ENCODE data around the gene PTPRM. TPM values are rescaled to one million over a fixed set of nuclear protein-coding genes. Genes with fewer than 3 reads are reported as not detected.

Gene PTPRM
- total RNA-seq, 1 donor = 84.7 TPM

DNA sequence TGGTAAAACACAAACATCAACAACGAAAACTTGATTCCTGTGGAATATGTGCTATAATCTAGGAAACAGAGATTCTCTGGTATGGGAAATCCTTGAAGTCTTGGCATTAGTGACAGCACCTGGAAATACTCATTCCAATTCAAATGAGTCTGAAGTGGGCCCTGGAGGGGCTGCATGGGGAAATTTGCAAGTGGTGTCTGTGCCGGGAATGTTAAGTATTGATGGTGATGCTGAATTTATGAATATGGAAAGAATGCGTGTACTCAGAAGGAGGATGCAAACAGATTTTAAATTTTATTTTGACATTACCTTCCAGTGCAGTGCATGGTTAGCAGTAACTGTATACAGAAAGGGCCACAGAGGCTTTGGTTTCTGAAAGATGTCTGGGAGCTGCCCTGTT, 37.2 kb downstream of the PTPRM start:
- no peak for DNase-seq (ENCODE audit: insufficient read length, low spot score, missing footprints)
- H2AFZ ChIP-seq (ENCODE audit: low read length) = no peak overlapping the region
- no peaks in the 10 kb centered on the region for H3K9me3 ChIP-seq (ENCODE audit: low read depth, low read length)
- H3K4me3 ChIP-seq (ENCODE audit: insufficient read depth, low read length) = no peak overlapping the region
- no peaks in the 10 kb centered on the region for H3K27me3 ChIP-seq (ENCODE audit: insufficient read depth, low read length)
- H3K36me3 ChIP-seq (ENCODE audit: insufficient read depth, low read length) = no peaks in the 10 kb centered on the region
- H3K79me2 ChIP-seq (ENCODE audit: insufficient read depth, low read length) = peaks cover 59% of the 10 kb centered on the region
- TF ChIP-seq, protein P1, sequence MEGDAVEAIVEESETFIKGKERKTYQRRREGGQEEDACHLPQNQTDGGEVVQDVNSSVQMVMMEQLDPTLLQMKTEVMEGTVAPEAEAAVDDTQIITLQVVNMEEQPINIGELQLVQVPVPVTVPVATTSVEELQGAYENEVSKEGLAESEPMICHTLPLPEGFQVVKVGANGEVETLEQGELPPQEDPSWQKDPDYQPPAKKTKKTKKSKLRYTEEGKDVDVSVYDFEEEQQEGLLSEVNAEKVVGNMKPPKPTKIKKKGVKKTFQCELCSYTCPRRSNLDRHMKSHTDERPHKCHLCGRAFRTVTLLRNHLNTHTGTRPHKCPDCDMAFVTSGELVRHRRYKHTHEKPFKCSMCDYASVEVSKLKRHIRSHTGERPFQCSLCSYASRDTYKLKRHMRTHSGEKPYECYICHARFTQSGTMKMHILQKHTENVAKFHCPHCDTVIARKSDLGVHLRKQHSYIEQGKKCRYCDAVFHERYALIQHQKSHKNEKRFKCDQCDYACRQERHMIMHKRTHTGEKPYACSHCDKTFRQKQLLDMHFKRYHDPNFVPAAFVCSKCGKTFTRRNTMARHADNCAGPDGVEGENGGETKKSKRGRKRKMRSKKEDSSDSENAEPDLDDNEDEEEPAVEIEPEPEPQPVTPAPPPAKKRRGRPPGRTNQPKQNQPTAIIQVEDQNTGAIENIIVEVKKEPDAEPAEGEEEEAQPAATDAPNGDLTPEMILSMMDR (IDR thresholded peaks at IDR 0.05; ENCODE audit: extremely low read depth, low read depth, low read length) = no peak
- no peak overlapping the region for H3K4me2 ChIP-seq (ENCODE audit: insufficient read depth, low read length)
- peaks cover 26% of the 10 kb centered on the region for H3K4me1 ChIP-seq (ENCODE audit: insufficient read depth, low read length)
- no peak overlapping the region for H3K27ac ChIP-seq (ENCODE audit: low read depth, low read length)
- peaks cover 9% of the 10 kb centered on the region for H4K20me1 ChIP-seq (ENCODE audit: insufficient read depth, low read length)

DNA sequence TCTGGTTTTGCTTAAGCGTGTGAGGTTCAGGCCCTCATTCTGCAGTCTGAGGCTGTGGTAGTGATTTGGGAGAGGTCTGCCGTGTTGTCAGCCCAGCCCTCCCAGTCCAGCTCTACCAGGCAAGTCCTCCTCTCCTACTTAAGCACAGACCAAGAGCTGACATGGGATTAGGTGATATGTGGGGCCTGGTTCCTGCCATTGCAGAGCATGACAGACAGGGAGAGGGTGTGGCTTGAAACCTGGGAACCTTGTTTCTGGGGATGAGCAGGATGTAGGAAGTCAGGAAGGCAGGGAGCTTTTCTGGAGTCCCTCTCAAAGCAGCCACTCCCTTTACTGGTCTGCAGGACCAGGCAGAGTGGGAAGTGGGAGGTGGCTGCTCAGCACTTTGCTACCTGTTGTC, 38.6 kb downstream of the PTPRM start:
- Histone ChIP-seq H3K36me3 (ENCODE audit: insufficient read depth, low read length) (no peaks in the 10 kb centered on the region), H2AFZ (ENCODE audit: low read length) (no peak overlapping the region), H3K79me2 (ENCODE audit: insufficient read depth, low read length) (peaks cover 57% of the 10 kb centered on the region), H3K4me1 (ENCODE audit: insufficient read depth, low read length) (peaks cover 30% of the 10 kb centered on the region), H3K27ac (ENCODE audit: low read depth, low read length) (no peak overlapping the region), H3K9me3 (ENCODE audit: low read depth, low read length) (no peaks in the 10 kb centered on the region), H3K4me2 (ENCODE audit: insufficient read depth, low read length) (no peak overlapping the region), H3K4me3 (ENCODE audit: insufficient read depth, low read length) (no peak overlapping the region), H3K27me3 (ENCODE audit: insufficient read depth, low read length) (no peaks in the 10 kb centered on the region), H4K20me1 (ENCODE audit: insufficient read depth, low read length) (peaks cover 5% of the 10 kb centered on the region)
- TF ChIP-seq, protein P1 (IDR thresholded peaks at IDR 0.05; ENCODE audit: extremely low read depth, low read depth, low read length) = no peak
- no peak for DNase-seq (ENCODE audit: insufficient read length, low spot score, missing footprints)

GRCh38 chr18:7607540-7608173, 40.5 kb downstream of the PTPRM start:
- no peak overlapping the region for H2AFZ ChIP-seq (ENCODE audit: low read length)
- H3K36me3 ChIP-seq (ENCODE audit: insufficient read depth, low read length) = no peaks in the 10 kb centered on the region
- H3K27ac ChIP-seq (ENCODE audit: low read depth, low read length) = peak overlapping the region; percentile 81
- no peaks in the 10 kb centered on the region for H4K20me1 ChIP-seq (ENCODE audit: insufficient read depth, low read length)
- H3K79me2 ChIP-seq (ENCODE audit: insufficient read depth, low read length) = peaks cover 67% of the 10 kb centered on the region
- no peaks in the 10 kb centered on the region for H3K9me3 ChIP-seq (ENCODE audit: low read depth, low read length)
- no peak for DNase-seq (ENCODE audit: insufficient read length, low spot score, missing footprints)
- TF ChIP-seq, protein P1 (IDR thresholded peaks at IDR 0.05; ENCODE audit: extremely low read depth, low read depth, low read length) = no peak
- peaks cover 23% of the 10 kb centered on the region for H3K4me1 ChIP-seq (ENCODE audit: insufficient read depth, low read length)
- no peaks in the 10 kb centered on the region for H3K27me3 ChIP-seq (ENCODE audit: insufficient read depth, low read length)
- peak overlapping the region; percentile 50 for H3K4me2 ChIP-seq (ENCODE audit: insufficient read depth, low read length)
- no peak overlapping the region for H3K4me3 ChIP-seq (ENCODE audit: insufficient read depth, low read length)

- H3K36me3 ChIP-seq (ENCODE audit: insufficient read depth, low read length) = no peaks in the 10 kb centered on the region
- no peaks in the 10 kb centered on the region for H4K20me1 ChIP-seq (ENCODE audit: insufficient read depth, low read length)
- peaks cover 69% of the 10 kb centered on the region for H3K79me2 ChIP-seq (ENCODE audit: insufficient read depth, low read length)
- H3K27me3 ChIP-seq (ENCODE audit: insufficient read depth, low read length) = no peaks in the 10 kb centered on the region
- no peaks in the 10 kb centered on the region for H3K9me3 ChIP-seq (ENCODE audit: low read depth, low read length)
- peaks cover 23% of the 10 kb centered on the region for H3K4me1 ChIP-seq (ENCODE audit: insufficient read depth, low read length)
- TF ChIP-seq, protein P1 (IDR thresholded peaks at IDR 0.05; ENCODE audit: extremely low read depth, low read depth, low read length) = no peak
- peak overlapping the region; percentile 81 for H3K27ac ChIP-seq (ENCODE audit: low read depth, low read length)
- H3K4me2 ChIP-seq (ENCODE audit: insufficient read depth, low read length) = peak overlapping the region; percentile 50
- peak; percentile 90 for DNase-seq (ENCODE audit: insufficient read length, low spot score, missing footprints)
- H2AFZ ChIP-seq (ENCODE audit: low read length) = no peak overlapping the region
- peak overlapping the region; percentile 30 for H3K4me3 ChIP-seq (ENCODE audit: insufficient read depth, low read length)
These were observed 41.0 kb downstream of the PTPRM start for GRCh38 chr18:7608174-7608550.

Measured in osteoblast (primary cell).